Common myeloid progenitor, CD34-positive (primary cell): Measurements from ENCODE around the gene TLCD2.
"Not testable (repeated sequence)": the region's sequence is repeated elsewhere in the genome, so short reads cannot be mapped to it uniquely, and the experiment has no call there.

Experiments used
- CTCF ChIA-PET: fragments of 350-600 bp; sonication (Branson Sonifier 250); formaldehyde crosslinking; loops from one replicate; lab custom pipeline; 2021; ENCODE audit warnings: antibody characterized with exemption; lab: Charles Lee
- POLR2A ChIA-PET: fragments of 350-600 bp; sonication (Branson Sonifier 250); formaldehyde crosslinking; loops from one replicate; lab custom pipeline; 2021; ENCODE audit warnings: antibody characterized with exemption; lab: Charles Lee
- DNase-seq, 3 donors: peaks; one replicate each; pipeline versions ENCODE4 v3.0.0 to v3.0.0-alpha.2; 2013
- H3K27ac ChIP-seq, 2 experiments: 1 replicate in 1 of 2; 2 replicates in 1 of 2; pipeline ENCODE4 v1.7.0; 2013; ENCODE audit warnings: inconsistent platforms in 2 of 2, low read length in 2 of 2, mild to moderate bottlenecking in 2 of 2, low read depth in 1 of 2, moderate library complexity in 1 of 2; ENCODE audit not compliant: severe bottlenecking in 2 of 2, insufficient read depth in 1 of 2, poor library complexity in 1 of 2
- H3K27me3 ChIP-seq, 5 experiments: replicated peaks in 2 of 5; 1 replicate in 3 of 5; 2 replicates in 2 of 5; pipeline versions ENCODE4 v1.6.1 to v1.7.0; 2013; ENCODE audit warnings: low read length in 4 of 5, mild to moderate bottlenecking in 2 of 5, moderate library complexity in 2 of 5, inconsistent platforms in 1 of 5; ENCODE audit not compliant: insufficient read depth in 5 of 5, control insufficient read depth in 4 of 5
- H3K36me3 ChIP-seq, 4 experiments: 1 replicate in 2 of 4; 2 replicates in 2 of 4; pipeline versions ENCODE4 v1.6.1 to v1.7.0; 2013; ENCODE audit warnings: low read length in 3 of 4, control low read depth in 1 of 4, mild to moderate bottlenecking in 1 of 4; ENCODE audit not compliant: control insufficient read depth in 4 of 4, insufficient read depth in 4 of 4
- H3K4me1 ChIP-seq, 4 experiments: 1 replicate in 3 of 4; 2 replicates in 1 of 4; pipeline versions ENCODE4 v1.6.1 to v1.7.1; 2013; ENCODE audit warnings: low read length in 3 of 4, mild to moderate bottlenecking in 3 of 4, control low read depth in 1 of 4, inconsistent platforms in 1 of 4, moderate library complexity in 1 of 4; ENCODE audit not compliant: control insufficient read depth in 4 of 4, insufficient read depth in 4 of 4; ENCODE audit errors: control extremely low read depth in 1 of 4
- H3K4me3 ChIP-seq, 7 experiments: 1 replicate in 4 of 7; 2 replicates in 3 of 7; pipeline versions ENCODE4 v1.5.1 to v1.7.0; 2013; ENCODE audit warnings: mild to moderate bottlenecking in 7 of 7, low read length in 6 of 7, moderate library complexity in 6 of 7, inconsistent platforms in 2 of 7, low read depth in 2 of 7, control low read depth in 1 of 7; ENCODE audit not compliant: insufficient read depth in 4 of 7, control insufficient read depth in 1 of 7; ENCODE audit errors: extremely low read depth in 1 of 7
- H3K9me3 ChIP-seq, 5 experiments: 1 replicate in 4 of 5; 2 replicates in 1 of 5; pipeline versions ENCODE4 v1.6.1 to v1.7.1; 2013; ENCODE audit warnings: low read length in 4 of 5, mild to moderate bottlenecking in 2 of 5, inconsistent platforms in 1 of 5, low read depth in 1 of 5, moderate library complexity in 1 of 5; ENCODE audit not compliant: control insufficient read depth in 4 of 5, insufficient read depth in 2 of 5; ENCODE audit errors: control extremely low read depth in 1 of 5
- WGBS: methylation state at CpG from one replicate; pipeline ENCODE4 v1.1.5; 2013; ENCODE audit not compliant: insufficient coverage; 5-methylcytosine and 5-hydroxymethylcytosine counted together

The TLCD2 gene

GRCh38 chr17:1743088-1743439 is 32.9 kb upstream of the TLCD2 start:
- no peaks in the 10 kb centered on the region for H3K4me1 ChIP-seq
- POLR2A ChIA-PET, result no interaction called here
- DNase-seq, result no peak
- H3K27me3 ChIP-seq, result no peaks in the 10 kb centered on the region
- peaks cover 0 to 6% (median 3%) of the 10 kb centered on the region in 4 experiments for H3K36me3 ChIP-seq
- WGBS, result no CpG with 5 or more reads among the region's 2 CpGs
- CTCF ChIA-PET, result interaction anchor here (0.9 to 1.3 kb wide), 3 partner anchors 9 to 39 kb away, joined by 3 to 6 read pairs (median 3); no protein-coding TSS in a partner anchor
- H3K27ac ChIP-seq, result no peak overlapping the region
- no peak overlapping the region for H3K4me3 ChIP-seq
- peaks cover 0 to 2% (median 0%) of the 10 kb centered on the region in 5 experiments for H3K9me3 ChIP-seq

- Histone ChIP-seq H3K27ac (no peak within 1 kb of the TSS), H3K27me3 (no peaks in the 10 kb centered on the region), H3K36me3 (peaks cover 0 to 11% (median 8%) of the 10 kb centered on the region in 4 experiments), H3K4me3 (no peak within 1 kb of the TSS), H3K9me3 (peaks cover 0 to 2% (median 0%) of the 10 kb centered on the region in 5 experiments), H3K4me1 (no peaks in the 10 kb centered on the region)
- ChIA-PET CTCF (interaction anchor here (1.0 to 1.3 kb wide), 2 partner anchors 15 to 40 kb away, joined by 3 read pairs; no protein-coding TSS in a partner anchor), POLR2A (no interaction called here)
- DNase-seq, result no peak
- 75% methylated on average over 7 of the region's 10 CpGs for WGBS
Observed at GRCh38 chr17:1742371-1743087, 32.4 kb upstream of the TLCD2 start, which contains the start of gene SERPINF2. TSS of gene SERPINF2 (plus strand) at chr17:1742871. CDS start at chr17:1744996, 2,125 bp downstream.

GRCh38 chr17:1741899-1742298 is 31.7 kb upstream of the TLCD2 start:
- peaks cover 0 to 18% (median 11%) of the 10 kb centered on the region in 4 experiments for H3K36me3 ChIP-seq
- H3K9me3 ChIP-seq, POLR2A ChIA-PET, DNase-seq, H3K4me1 ChIP-seq, H3K27me3 ChIP-seq, CTCF ChIA-PET, H3K4me3 ChIP-seq, H3K27ac ChIP-seq: not testable (repeated sequence)
- no CpG with 5 or more reads among the region's 7 CpGs for WGBS

GRCh38 chr17:1737531-1738291 is 27.5 kb upstream of the TLCD2 start:
- peaks cover 0 to 2% (median 0%) of the 10 kb centered on the region in 5 experiments for H3K9me3 ChIP-seq
- no peak for DNase-seq
- peaks cover 0 to 8% (median 0%) of the 10 kb centered on the region in 4 experiments for H3K4me1 ChIP-seq
- ChIA-PET CTCF (interaction anchor here (0.9 to 2.2 kb wide), 3 partner anchors 11 to 46 kb away, joined by 5 to 8 read pairs (median 6); no protein-coding TSS in a partner anchor), POLR2A (no interaction called here)
- peaks cover 5 to 47% (median 38%) of the 10 kb centered on the region in 4 experiments for H3K36me3 ChIP-seq
- H3K27me3 ChIP-seq, result no peaks in the 10 kb centered on the region
- WGBS, result 97% methylated on average over 13 of the region's 21 CpGs
- H3K27ac ChIP-seq, result no peak overlapping the region
- no peak overlapping the region for H3K4me3 ChIP-seq

GRCh38 chr17:1736348-1737281 is 26.4 kb upstream of the TLCD2 start:
- H3K27me3 ChIP-seq, result no peaks in the 10 kb centered on the region
- POLR2A ChIA-PET, result no interaction called here
- CTCF ChIA-PET, result interaction anchor here (2.2 kb wide), 1 partner anchor 10 kb away, joined by 8 read pairs; no protein-coding TSS in a partner anchor
- DNase-seq, result no peak
- H3K4me3 ChIP-seq, result no peak overlapping the region
- WGBS, result 94% methylated on average over 21 of the region's 25 CpGs
- peaks cover 5 to 50% (median 39%) of the 10 kb centered on the region in 4 experiments for H3K36me3 ChIP-seq
- H3K4me1 ChIP-seq, result peaks cover 0 to 8% (median 0%) of the 10 kb centered on the region in 4 experiments
- no peak overlapping the region for H3K27ac ChIP-seq
- H3K9me3 ChIP-seq, result peaks cover 0 to 2% (median 0%) of the 10 kb centered on the region in 5 experiments

- ChIA-PET CTCF (interaction anchor here (2.2 kb wide), 1 partner anchor 9 kb away, joined by 8 read pairs; no protein-coding TSS in a partner anchor), POLR2A (no interaction called here)
- Histone ChIP-seq H3K4me3 (no peak overlapping the region), H3K27me3 (no peaks in the 10 kb centered on the region), H3K4me1 (peaks cover 0 to 8% (median 0%) of the 10 kb centered on the region in 4 experiments), H3K9me3 (peaks cover 0 to 2% (median 0%) of the 10 kb centered on the region in 5 experiments), H3K27ac (no peak overlapping the region), H3K36me3 (peaks cover 5 to 53% (median 43%) of the 10 kb centered on the region in 4 experiments)
- WGBS, result 96% methylated on average over 15 of the region's 17 CpGs
- no peak for DNase-seq
Observed at GRCh38 chr17:1735834-1736347, 25.7 kb upstream of the TLCD2 start.
